Sigmoid colon (tissue), 7 donors: Measurements from ENCODE around the gene POU2F2. TPM values are rescaled to one million over a fixed set of nuclear protein-coding genes. Genes with fewer than 3 reads are reported as not detected.

Experiments used
- DNase-seq: peaks from one replicate; pipeline ENCODE4 v3.0.0-alpha.2; 2019
- H3K27ac ChIP-seq, 4 donors: fragments of 200-600 bp; sonication (generic); one replicate each; pipeline ENCODE4 v1.5.1; 2016 to 2019; ENCODE audit warnings: mild to moderate bottlenecking in 1 of 4
- H3K27me3 ChIP-seq, 3 donors: fragments of 200-600 bp; sonication (generic); one replicate each; pipeline ENCODE4 v1.5.1; 2019; ENCODE audit warnings: mild to moderate bottlenecking in 1 of 3
- H3K36me3 ChIP-seq, 4 donors: fragments of 200-600 bp; sonication (generic); one replicate each; pipeline ENCODE4 v1.5.1; 2016 to 2019
- H3K4me1 ChIP-seq, 4 donors: fragments of 200-600 bp; sonication (generic); one replicate each; pipeline ENCODE4 v1.5.1; 2017 to 2019
- H3K4me3 ChIP-seq, 4 donors: fragments of 200-600 bp; sonication (generic); one replicate each; pipeline ENCODE4 v1.5.1; 2017 to 2019; ENCODE audit warnings: mild to moderate bottlenecking in 2 of 4, moderate library complexity in 1 of 4
- H3K9me3 ChIP-seq, 4 donors: fragments of 200-600 bp in 3 of 4; sonication (generic) in 3 of 4; one replicate each; pipeline versions ENCODE4 v1.5.1 to v1.6.1; 2013 to 2019
- EP300 ChIP-seq, 4 donors: sonication (generic); formaldehyde crosslinking; IDR thresholded peaks; one replicate each; pipeline ENCODE4 v1.6.1; 2017; ENCODE audit warnings: antibody characterized with exemption in 4 of 4
- POLR2A ChIP-seq, 2 donors: fragments of 450-650 bp; IDR thresholded peaks; one replicate each; pipeline ENCODE4 v1.6.1; 2016; ENCODE audit warnings: antibody characterized with exemption in 2 of 2, mild to moderate bottlenecking in 2 of 2, moderate library complexity in 2 of 2
- POLR2AphosphoS5 ChIP-seq, 4 donors: sonication (generic); formaldehyde crosslinking; IDR thresholded peaks; one replicate each; pipeline ENCODE4 v1.6.1; 2017; ENCODE audit warnings: antibody characterized with exemption in 4 of 4
- WGBS, 2 donors: extraction: QIAGEN DNeasy Blood & Tissue Kit; methylation state at CpG; one replicate each; pipeline ENCODE4 v1.1.7; 2013; 5-methylcytosine and 5-hydroxymethylcytosine counted together
- intact Hi-C: fragments of 100-400 bp; cut with DNase I; formaldehyde crosslinking; loops from one replicate; pipeline ENCODE4 v1.15.1; 2023
- polyA plus RNA-seq, 3 donors: library from polyadenylated mRNA; stranded (reverse); fragments of 200-250 nt; gene quantifications; one replicate each; pipeline ENCODE4 v1.2.3, GENCODE V29; 2013
- total RNA-seq, 4 donors: library from RNA; depleted of rRNA; stranded (reverse); fragments of >200 nt; gene quantifications; one replicate each; pipeline ENCODE4 v1.1.0, GENCODE V29; 2016
- TF ChIP-seq, protein P1 (sequence below), 4 experiments: fragments of 450-650 bp in 3 of 4; fragments of 200-600 bp in 1 of 4; IDR thresholded peaks; one replicate each; pipeline ENCODE4 v1.5.1; 2016 to 2019; ENCODE audit warnings: antibody characterized with exemption in 4 of 4, mild to moderate bottlenecking in 3 of 4, moderate library complexity in 2 of 4
- donor health status: healthy with polysubstance abuse.
- donor health status: Bipolar disorder and iron deficiency.
- donor health status: healthy.

POU2F2 gene
- total and polyA plus RNA-seq, 7 donors: 0.60 to 19.0 (median 2.5) TPM

DNA sequence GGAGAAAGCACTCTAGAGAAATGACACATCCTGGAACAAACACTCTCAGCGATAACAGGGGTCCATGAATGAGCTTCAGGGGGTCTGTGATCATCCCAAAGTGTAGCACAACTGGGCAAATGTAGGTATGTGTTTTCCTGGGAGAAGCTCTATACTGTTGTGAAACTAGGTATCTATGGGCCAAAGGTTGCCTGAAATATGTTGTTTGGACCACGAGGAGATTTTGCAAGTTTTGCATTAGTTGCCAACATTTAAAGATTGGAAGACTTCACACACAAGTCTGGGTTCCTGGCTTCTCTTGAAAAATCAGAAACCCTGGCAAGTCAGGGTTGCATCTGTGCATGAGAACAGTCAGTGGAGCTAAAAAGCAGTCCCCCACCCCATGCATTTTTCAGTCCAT lies 26.7 kb upstream of the POU2F2 start:
- TF ChIP-seq EP300 (IDR thresholded peaks at IDR 0.05) (no peak), POLR2AphosphoS5 (IDR thresholded peaks at IDR 0.05) (no peak), POLR2A (IDR thresholded peaks at IDR 0.05) (no peak)
- TF ChIP-seq, protein P1, sequence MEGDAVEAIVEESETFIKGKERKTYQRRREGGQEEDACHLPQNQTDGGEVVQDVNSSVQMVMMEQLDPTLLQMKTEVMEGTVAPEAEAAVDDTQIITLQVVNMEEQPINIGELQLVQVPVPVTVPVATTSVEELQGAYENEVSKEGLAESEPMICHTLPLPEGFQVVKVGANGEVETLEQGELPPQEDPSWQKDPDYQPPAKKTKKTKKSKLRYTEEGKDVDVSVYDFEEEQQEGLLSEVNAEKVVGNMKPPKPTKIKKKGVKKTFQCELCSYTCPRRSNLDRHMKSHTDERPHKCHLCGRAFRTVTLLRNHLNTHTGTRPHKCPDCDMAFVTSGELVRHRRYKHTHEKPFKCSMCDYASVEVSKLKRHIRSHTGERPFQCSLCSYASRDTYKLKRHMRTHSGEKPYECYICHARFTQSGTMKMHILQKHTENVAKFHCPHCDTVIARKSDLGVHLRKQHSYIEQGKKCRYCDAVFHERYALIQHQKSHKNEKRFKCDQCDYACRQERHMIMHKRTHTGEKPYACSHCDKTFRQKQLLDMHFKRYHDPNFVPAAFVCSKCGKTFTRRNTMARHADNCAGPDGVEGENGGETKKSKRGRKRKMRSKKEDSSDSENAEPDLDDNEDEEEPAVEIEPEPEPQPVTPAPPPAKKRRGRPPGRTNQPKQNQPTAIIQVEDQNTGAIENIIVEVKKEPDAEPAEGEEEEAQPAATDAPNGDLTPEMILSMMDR (IDR thresholded peaks at IDR 0.05): no peak
- Histone ChIP-seq H3K4me1 (no peaks in the 10 kb centered on the region), H3K27ac (no peak overlapping the region), H3K27me3 (peaks cover 0 to 17% (median under 1%) of the 10 kb centered on the region in 3 donors), H3K9me3 (no peaks in the 10 kb centered on the region), H3K36me3 (no peaks in the 10 kb centered on the region), H3K4me3 (no peak overlapping the region)
- DNase-seq: no peak
- WGBS, 2 donors: 48 to 64% methylated on average over 2 of the region's 2 CpGs
- intact Hi-C loops: no loop called here

DNA sequence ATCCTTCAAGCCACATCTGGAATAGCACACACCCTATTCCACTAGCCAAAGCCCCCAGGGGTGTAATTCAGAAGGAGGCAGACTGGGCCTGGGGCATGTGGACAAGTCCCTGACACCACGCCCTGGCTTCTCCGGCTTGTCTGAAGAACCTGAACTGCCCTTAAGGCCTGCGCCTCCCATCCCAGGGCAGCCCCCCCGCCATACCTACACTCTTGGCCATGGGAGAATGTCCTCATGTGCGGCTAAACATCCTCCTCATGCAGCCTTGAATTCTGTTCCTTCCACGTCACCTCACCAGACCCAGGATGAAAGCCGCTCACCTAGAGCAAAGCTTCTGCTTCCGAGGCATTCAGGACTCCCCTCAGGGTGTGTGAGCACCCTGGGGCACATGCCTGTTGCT lies 24.3 kb upstream of the POU2F2 start:
- Histone ChIP-seq H3K36me3 (no peaks in the 10 kb centered on the region), H3K27ac (no peak overlapping the region), H3K4me1 (no peaks in the 10 kb centered on the region), H3K4me3 (no peak overlapping the region), H3K27me3 (peaks cover 5 to 41% (median 18%) of the 10 kb centered on the region in 3 donors), H3K9me3 (no peaks in the 10 kb centered on the region)
- TF ChIP-seq POLR2A (IDR thresholded peaks at IDR 0.05) (no peak), POLR2AphosphoS5 (IDR thresholded peaks at IDR 0.05) (no peak), EP300 (IDR thresholded peaks at IDR 0.05) (no peak)
- TF ChIP-seq, protein P1 (IDR thresholded peaks at IDR 0.05): no peak
- intact Hi-C loops: no loop called here
- DNase-seq: no peak
- 93 to 94% methylated on average over 8 of the region's 8 CpGs for WGBS, 2 donors

DNA sequence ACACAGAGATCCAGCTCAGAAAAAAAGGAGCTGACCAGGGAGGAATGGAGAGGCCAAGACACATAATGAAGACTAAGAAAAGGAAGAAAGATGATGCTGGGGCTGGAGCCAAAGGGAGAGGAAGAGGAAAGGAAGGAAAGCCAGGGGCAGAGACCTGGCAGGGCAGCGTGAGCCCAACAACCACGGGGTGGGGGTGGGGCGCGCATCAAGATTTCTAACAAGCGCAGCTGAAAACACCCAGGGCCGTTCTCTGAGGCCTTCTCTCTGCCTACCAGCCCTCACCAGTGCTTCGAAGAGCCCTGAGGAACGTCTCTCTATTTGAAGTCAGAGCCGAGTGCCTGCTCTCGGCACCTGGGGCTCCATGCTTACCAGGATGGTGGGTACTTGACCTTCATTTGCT lies 23.6 kb upstream of the POU2F2 start:
- H3K9me3 ChIP-seq: no peaks in the 10 kb centered on the region
- peaks cover 5 to 49% (median 26%) of the 10 kb centered on the region in 3 donors for H3K27me3 ChIP-seq
- WGBS, 2 donors: 64 to 76% methylated on average over 10 of the region's 10 CpGs
- no peak for DNase-seq
- intact Hi-C loops: no loop called here
- no peak overlapping the region for H3K27ac ChIP-seq
- H3K4me3 ChIP-seq: no peak overlapping the region
- TF ChIP-seq POLR2AphosphoS5 (IDR thresholded peaks at IDR 0.05) (no peak), POLR2A (IDR thresholded peaks at IDR 0.05) (no peak)
- TF ChIP-seq, protein P1 (IDR thresholded peaks at IDR 0.05): no peak
- no peaks in the 10 kb centered on the region for H3K4me1 ChIP-seq
- no peaks in the 10 kb centered on the region for H3K36me3 ChIP-seq

DNA sequence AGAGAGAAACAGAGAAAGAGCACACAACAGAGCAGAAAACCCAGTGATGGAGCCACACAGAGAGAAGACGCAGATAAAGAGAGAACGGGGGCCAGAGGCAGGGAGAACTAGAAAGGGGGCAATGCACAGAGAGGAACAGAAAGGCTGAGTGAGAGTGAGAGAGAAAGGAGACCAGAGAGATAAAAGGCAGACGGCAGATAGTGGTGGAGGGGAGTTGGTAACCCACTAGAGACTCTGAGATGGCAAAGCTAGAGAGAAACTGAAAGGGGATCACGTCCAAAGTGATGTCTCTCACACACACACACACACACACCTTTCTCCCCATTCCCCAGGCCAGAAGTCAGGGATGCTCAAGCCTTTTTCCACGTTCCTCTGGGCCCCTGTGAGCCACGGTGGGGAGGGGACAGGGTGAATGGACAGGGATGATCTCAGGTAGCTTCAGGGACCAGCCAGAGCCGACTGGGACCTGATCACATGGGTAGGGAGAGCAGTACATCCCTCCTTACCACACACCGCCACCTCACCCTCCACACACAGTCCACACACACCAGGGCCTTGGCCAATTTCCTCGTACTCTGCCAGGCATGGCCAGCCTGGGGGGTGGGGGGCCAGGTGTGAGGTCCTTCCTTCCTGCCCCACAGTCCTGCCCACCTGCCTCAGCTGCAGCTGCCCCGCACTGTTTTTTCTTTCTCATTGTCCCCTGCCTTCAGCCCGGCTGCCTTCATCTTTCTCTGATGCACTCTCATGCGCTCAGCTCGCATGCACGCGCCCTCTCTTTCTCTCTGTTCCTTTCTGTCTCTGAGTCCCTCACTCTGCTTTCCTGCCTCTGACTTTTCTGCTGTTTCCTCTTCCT lies 22.5 kb upstream of the POU2F2 start:
- H3K27ac ChIP-seq: no peak overlapping the region
- no peaks in the 10 kb centered on the region for H3K36me3 ChIP-seq
- H3K9me3 ChIP-seq: no peaks in the 10 kb centered on the region
- DNase-seq: no peak
- intact Hi-C loops: no loop called here
- H3K27me3 ChIP-seq: peaks cover 5 to 60% (median 37%) of the 10 kb centered on the region in 3 donors
- 38 to 56% methylated on average over 15 of the region's 15 CpGs for WGBS, 2 donors
- TF ChIP-seq POLR2AphosphoS5 (IDR thresholded peaks at IDR 0.05) (no peak), POLR2A (IDR thresholded peaks at IDR 0.05) (no peak), EP300 (IDR thresholded peaks at IDR 0.05) (no peak)
- TF ChIP-seq, protein P1 (IDR thresholded peaks at IDR 0.05): no peak
- no peaks in the 10 kb centered on the region for H3K4me1 ChIP-seq
- H3K4me3 ChIP-seq: no peak overlapping the region
